NCI-H460 (cell line): ENCODE data around the gene NR6A1. TPM values are rescaled to one million over a fixed set of nuclear protein-coding genes. Genes with fewer than 3 reads are reported as not detected.

Experiments
- small RNA-seq, 2 experiments: library from RNA; depleted of rRNA; stranded (forward); fragments of <200 nt; gene quantifications; one replicate each; pipeline ENCODE3, GENCODE V24; 2014
- total RNA-seq: library from RNA; depleted of rRNA; stranded (reverse); fragments of >200 nt; shearing (Covaris generic); gene quantifications from 2 replicates; pipeline ENCODE4 v1.2.3, GENCODE V29; 2014; rRNA removed

Gene NR6A1
- total RNA-seq, 1 experiment from 2014 or later: 0.89 TPM

Small RNA genes lying within 50 kb of the gene (small RNA-seq; reads per million reads assigned to genes)
- gene MIR181A2 (1.1 to 12.6 reads per million in 2 experiments), gene MIR181B2 (1.7 to 36.6 reads per million in 2 experiments), gene RN7SL302P (0 reads per million in 2 experiments)

Other genes starting within 250 kb of the NR6A1 start
- gene OLFML2A, start 5.8 kb upstream of the NR6A1 start, total RNA-seq: 60.6 and 63.6 TPM in 2 replicates
- gene WDR38, start 82.1 kb upstream of the NR6A1 start, total RNA-seq: not detected in 2 replicates
- gene RPL35, start 90.6 kb upstream of the NR6A1 start, total RNA-seq: 2,661 and 3,579 TPM in 2 replicates
- 49.0 and 62.0 TPM in 2 replicates for gene ARPC5L, start 90.8 kb upstream of the NR6A1 start, total RNA-seq
- 15.2 and 16.6 TPM in 2 replicates for gene GOLGA1, start 169.8 kb upstream of the NR6A1 start, total RNA-seq